ENCODE measurements around the gene MLPH.

Gene MLPH

GRCh38 chr2:237565974-237566373 lies 78.9 kb downstream of the MLPH start:
- DNase-seq (ENCODE audit: low read depth in 2 of 2, low spot score in 1 of 2), result no peak

- no peak for DNase-seq (ENCODE audit: low read depth in 2 of 2, low spot score in 1 of 2)
Measured at GRCh38 chr2:237566401-237567235, 79.6 kb downstream of the MLPH start, which contains the start of gene PRLH. PRLH (plus strand) TSS chr2:237566574; CDS start chr2:237566574, 0 bp downstream.

- DNase-seq (ENCODE audit: low read depth in 2 of 2, low spot score in 1 of 2), result no peak
Measured at GRCh38 chr2:237567276-237568029, 80.4 kb downstream of the MLPH start.

- no peak for DNase-seq (ENCODE audit: low read depth in 2 of 2, low spot score in 1 of 2)
Measured at GRCh38 chr2:237568121-237568660, 81.1 kb downstream of the MLPH start.

- DNase-seq (ENCODE audit: low read depth in 2 of 2, low spot score in 1 of 2), result no peak
Measured at GRCh38 chr2:237569041-237569440, 82.0 kb downstream of the MLPH start.

GRCh38 chr2:237569896-237570295 lies 82.8 kb downstream of the MLPH start:
- DNase-seq (ENCODE audit: low read depth in 2 of 2, low spot score in 1 of 2), result no peak

- no peak for DNase-seq (ENCODE audit: low read depth in 2 of 2, low spot score in 1 of 2)
Measured at GRCh38 chr2:237570776-237571335, 83.8 kb downstream of the MLPH start.

GRCh38 chr2:237571551-237571950 lies 84.5 kb downstream of the MLPH start:
- DNase-seq (ENCODE audit: low read depth in 2 of 2, low spot score in 1 of 2), result no peak

GRCh38 chr2:237572021-237572741 lies 85.1 kb downstream of the MLPH start:
- peak; percentile 65 to 81 for DNase-seq (ENCODE audit: low read depth in 2 of 2, low spot score in 1 of 2)

- no peak for DNase-seq (ENCODE audit: low read depth in 2 of 2, low spot score in 1 of 2)
Measured at GRCh38 chr2:237572742-237573101, 85.7 kb downstream of the MLPH start.

GRCh38 chr2:237573721-237574415 lies 86.8 kb downstream of the MLPH start:
- DNase-seq (ENCODE audit: low read depth in 2 of 2, low spot score in 1 of 2), result no peak

GRCh38 chr2:237574467-237574866 lies 87.4 kb downstream of the MLPH start:
- DNase-seq (ENCODE audit: low read depth in 2 of 2, low spot score in 1 of 2), result no peak

- DNase-seq (ENCODE audit: low read depth in 2 of 2, low spot score in 1 of 2), result no peak
Measured at GRCh38 chr2:237574894-237575868, 88.1 kb downstream of the MLPH start.

GRCh38 chr2:237575869-237576862 lies 89.1 kb downstream of the MLPH start:
- DNase-seq (ENCODE audit: low read depth in 2 of 2, low spot score in 1 of 2), result no peak

GRCh38 chr2:237576974-237577373 lies 89.9 kb downstream of the MLPH start:
- DNase-seq (ENCODE audit: low read depth in 2 of 2, low spot score in 1 of 2), result no peak

- DNase-seq (ENCODE audit: low read depth in 2 of 2, low spot score in 1 of 2), result no peak
Measured at GRCh38 chr2:237577458-237577857, 90.4 kb downstream of the MLPH start.

- no peak for DNase-seq (ENCODE audit: low read depth in 2 of 2, low spot score in 1 of 2)
Measured at GRCh38 chr2:237577956-237578870, 91.2 kb downstream of the MLPH start.
